A549 (cell line): ENCODE results near the gene PRR15L.

Experiments
- CEBPB ChIP-seq, 2 experiments: fragments of >200 bp in 1 of 2; sonication (Bioruptor Twin) in 1 of 2; formaldehyde crosslinking in 1 of 2; IDR thresholded peaks; 2 replicates each; pipeline ENCODE4 v1.6.1; 2012 to 2016
- CTCF ChIP-seq: fragments of >200 bp; sonication (Bioruptor Twin); formaldehyde crosslinking; IDR thresholded peaks from 3 replicates; pipeline ENCODE4 v1.5.1; 2016
- EP300 ChIP-seq, 2 experiments: fragments of >200 bp; sonication (Bioruptor Twin); formaldehyde crosslinking; IDR thresholded peaks; 2 replicates in 1 of 2; 3 replicates in 1 of 2; pipeline ENCODE4 v1.6.1; 2016 to 2017
- MAX ChIP-seq: IDR thresholded peaks from 2 replicates; pipeline ENCODE4 v1.6.1; 2012
- NFE2L2 ChIP-seq: fragments of 150-350 bp; conservative IDR thresholded peaks from 2 replicates; pipeline ENCODE4 v1.6.1; 2014; ENCODE audit warnings: low read length
- NPAS2 ChIP-seq: fragments of 250-450 bp; sonication (Bioruptor Pico); IDR thresholded peaks from 2 replicates; pipeline ENCODE4 v1.8.0; 2022; ENCODE audit warnings: mild to moderate bottlenecking, moderate library complexity, borderline replicate concordance
- NR3C1 ChIP-seq: fragments of >200 bp; sonication (Bioruptor Twin); formaldehyde crosslinking; IDR thresholded peaks from 3 replicates; pipeline ENCODE4 v1.6.1; 2017
- PHF8 ChIP-seq: fragments of 200-600 bp; sonication (generic); IDR thresholded peaks from 2 replicates; pipeline ENCODE4 v1.6.1; 2016; ENCODE audit warnings: low read depth, mild to moderate bottlenecking, antibody characterized with exemption, moderate library complexity, borderline replicate concordance
- POLR2A ChIP-seq: IDR thresholded peaks from 2 replicates; pipeline ENCODE4 v1.6.1; 2012; ENCODE audit warnings: mild to moderate bottlenecking, low read length
- RCOR1 ChIP-seq: fragments of 150-350 bp; IDR thresholded peaks from 2 replicates; pipeline ENCODE4 v1.6.1; 2014; ENCODE audit warnings: antibody characterized with exemption, low read length, low read depth
- REST ChIP-seq: fragments of 200-600 bp; sonication (generic); IDR thresholded peaks from 2 replicates; pipeline ENCODE4 v1.6.1; 2016; ENCODE audit warnings: antibody characterized with exemption, mild to moderate bottlenecking, moderate library complexity
- SMC3 ChIP-seq: fragments of >200 bp; sonication (Bioruptor Twin); formaldehyde crosslinking; IDR thresholded peaks from 3 replicates; pipeline ENCODE4 v1.6.1; 2018; ENCODE audit warnings: inconsistent platforms

- TF ChIP-seq CTCF (no peak), NR3C1 (no peak), EP300 (IDR thresholded peaks at IDR 0.05) (no peak), SMC3 (no peak), RCOR1 (no peak), PHF8 (no peak), REST (no peak), NPAS2 (no peak), CEBPB (IDR thresholded peaks at IDR 0.05) (no peak), NFE2L2 (no peak), MAX (no peak), POLR2A (no peak)
Observed at GRCh38 chr17:47975823-47976205, 18.1 kb upstream of the PRR15L start.
